K562 (cell line): Measurements from ENCODE around the gene GCKR. TPM values are rescaled to one million over a fixed set of nuclear protein-coding genes. Genes with fewer than 3 reads are reported as not detected.

Source experiments
- ATAC-seq: fragments of 200-7000 bp; cut with Tn5 transposase; 3 replicates; pipeline ENCODE4 v1.9.1; 2020; ENCODE audit warnings: moderate library complexity
- BruUV-seq: library from RNA; stranded (reverse); fragments of 400-500 nt; replicated peaks from 2 replicates; lab custom pipeline; 2021; lab: Mats Ljungman, UMichigan
- CTCF ChIA-PET: fragments of 300-600 bp; formaldehyde crosslinking; extraction: SDS; loops from one replicate; lab custom pipeline; 2021; ENCODE audit warnings: low intra/inter-chr PET ratio; lab: Yijun Ruan, JAX
- POLR2A ChIA-PET: fragments of 300-600, 350-650 bp; sonication (Branson Sonifier 250); formaldehyde crosslinking; extraction: SDS; loops from one replicate; lab custom pipeline; 2021; ENCODE audit warnings: antibody characterized with exemption, inconsistent platforms; lab: Yijun Ruan, JAX
- DNase-seq, 4 experiments: peaks; one replicate each; pipeline versions ENCODE4 v3.0.0 to v3.0.0-alpha.2; 2011 to 2018; ENCODE audit warnings: low spot score in 3 of 4, mixed read lengths in 3 of 4; ENCODE audit errors: extremely low read depth in 1 of 4
- FAIRE-seq: peaks from 2 replicates; lab custom pipeline; 2011; peaks lifted over from hg19 to GRCh38; lab: Jason Lieb, UNC
- H2AFZ ChIP-seq: 2 replicates; pipeline ENCODE4 v1.6.0; 2011; ENCODE audit warnings: low read depth, low read length, control low read depth, inconsistent platforms
- H3K27ac ChIP-seq: fragments of 200-600 bp; 3 replicates; pipeline ENCODE4 v1.8.0; 2011; ENCODE audit warnings: low read depth, mild to moderate bottlenecking, control low read depth, inconsistent platforms, low read length, moderate library complexity, mixed read lengths; ENCODE audit errors: extremely low read depth
- H3K27me3 ChIP-seq, 2 experiments: fragments of 300-600 bp in 1 of 2; 2 replicates in 1 of 2; 3 replicates in 1 of 2; pipeline versions ENCODE4 v1.6.0 to v1.8.0; 2011; ENCODE audit warnings: inconsistent platforms in 2 of 2, low read length in 2 of 2, mild to moderate bottlenecking in 1 of 2, mixed read lengths in 1 of 2, moderate library complexity in 1 of 2; ENCODE audit not compliant: control insufficient read depth in 2 of 2, insufficient read depth in 2 of 2
- H3K36me3 ChIP-seq: fragments of 300-600 bp; 3 replicates; pipeline ENCODE4 v1.8.0; 2011; ENCODE audit warnings: mild to moderate bottlenecking, low read length, inconsistent platforms; ENCODE audit not compliant: control insufficient read depth, insufficient read depth
- H3K4me1 ChIP-seq, 2 experiments: fragments of 200-600 bp in 1 of 2; replicated peaks in 1 of 2; 2 replicates in 1 of 2; 3 replicates in 1 of 2; pipeline versions ENCODE4 v1.5.1 to v1.8.0; 2011; ENCODE audit warnings: inconsistent platforms in 2 of 2, low read length in 2 of 2, mild to moderate bottlenecking in 1 of 2, mixed read lengths in 1 of 2, moderate library complexity in 1 of 2; ENCODE audit not compliant: control insufficient read depth in 2 of 2, insufficient read depth in 2 of 2
- H3K4me2 ChIP-seq: 2 replicates; pipeline ENCODE4 v1.6.1; 2011; ENCODE audit warnings: low read length, control low read depth, inconsistent platforms, mixed read lengths; ENCODE audit not compliant: insufficient read depth
- H3K4me3 ChIP-seq: fragments of 200-600 bp; sonication (generic), shearing (Covaris generic); 2 replicates; pipeline ENCODE4 v1.5.1; 2016; ENCODE audit warnings: control low read depth, inconsistent platforms
- H3K79me2 ChIP-seq: fragments of 200-600 bp; 3 replicates; pipeline ENCODE4 v1.8.0; 2011; ENCODE audit warnings: low read length, inconsistent platforms; ENCODE audit not compliant: control insufficient read depth, insufficient read depth
- H3K9ac ChIP-seq, 2 experiments: 2 replicates each; pipeline versions ENCODE4 v1.6.0 to v1.6.1; 2011; ENCODE audit warnings: low read depth in 2 of 2, low read length in 2 of 2, control low read depth in 1 of 2, inconsistent platforms in 1 of 2, mild to moderate bottlenecking in 1 of 2, mixed read lengths in 1 of 2; ENCODE audit not compliant: insufficient read depth in 1 of 2
- H3K9me1 ChIP-seq: one replicate; pipeline ENCODE4 v1.6.0; 2011; ENCODE audit warnings: inconsistent platforms, mild to moderate bottlenecking, low read length, moderate library complexity; ENCODE audit not compliant: control insufficient read depth, insufficient read depth
- H3K9me3 ChIP-seq: replicated peaks from 2 replicates; pipeline ENCODE4 v1.5.1; 2011; ENCODE audit warnings: low read depth, low read length, inconsistent platforms; ENCODE audit not compliant: control insufficient read depth, insufficient read depth
- H4K20me1 ChIP-seq: replicated peaks from 2 replicates; pipeline ENCODE4 v1.6.1; 2011; ENCODE audit warnings: low read length, inconsistent platforms, mixed read lengths; ENCODE audit not compliant: control insufficient read depth, insufficient read depth
- BRD4 ChIP-seq: fragments of 200-600 bp; sonication (generic); IDR thresholded peaks from 2 replicates; pipeline ENCODE4 v1.6.1; 2017; ENCODE audit warnings: inconsistent platforms
- CEBPB ChIP-seq: fragments of 450-650 bp; IDR thresholded peaks from 2 replicates; pipeline ENCODE4 v1.6.1; 2016; ENCODE audit warnings: missing genetic modification characterization, missing compliant biosample characterization
- ELF4 ChIP-seq: fragments of 450-650 bp; formaldehyde crosslinking; IDR thresholded peaks from 2 replicates; pipeline ENCODE4 v1.4.0; 2022; ENCODE audit warnings: missing genetic modification characterization
- NCOA1 ChIP-seq: fragments of 450-650 bp; IDR thresholded peaks from 2 replicates; pipeline ENCODE4 v1.6.1; 2016; ENCODE audit warnings: low read depth
- POLR2AphosphoS5 ChIP-seq: IDR thresholded peaks from 2 replicates; pipeline ENCODE4 v1.6.1; 2011; ENCODE audit warnings: mild to moderate bottlenecking, low read depth, low read length, moderate library complexity; ENCODE audit not compliant: control insufficient read depth, insufficient read depth
- SIRT6 ChIP-seq: IDR thresholded peaks from one replicate; pipeline ENCODE4 v1.6.1; 2012; ENCODE audit warnings: low read depth, mild to moderate bottlenecking, control low read depth, inconsistent platforms, low read length, moderate library complexity
- SMAD2 ChIP-seq: fragments of 150-350 bp; IDR thresholded peaks from 2 replicates; pipeline ENCODE4 v1.6.1; 2014; ENCODE audit warnings: low read depth, mild to moderate bottlenecking, low read length
- ZNF75A ChIP-seq: fragments of 450-650 bp; formaldehyde crosslinking; IDR thresholded peaks from 2 replicates; pipeline ENCODE4 v1.4.0; 2020; ENCODE audit warnings: mild to moderate bottlenecking
- ZNF830 ChIP-seq: fragments of 250-450 bp; sonication (Bioruptor Pico); IDR thresholded peaks from 2 replicates; pipeline ENCODE4 v1.5.0; 2021; ENCODE audit warnings: mild to moderate bottlenecking
- WGBS: fragments of 100-300 bp; shearing (Covaris generic); methylation state at CpG from one replicate; pipeline ENCODE4 v1.1.6; 2016; ENCODE audit warnings: low coverage, mixed read lengths; ENCODE audit not compliant: insufficient coverage; ENCODE audit errors: missing lambda C conversion rate; 5-methylcytosine and 5-hydroxymethylcytosine counted together
- in situ Hi-C: fragments of 300-500 bp; cut with MboI; formaldehyde crosslinking; loops from 4 replicates; pipeline ENCODE4 v1.15.0; 2018; ENCODE audit warnings: inconsistent platforms, mixed read lengths
- intact Hi-C: fragments of 100-400 bp; cut with micrococcal nuclease; formaldehyde crosslinking; loops from 2 replicates; pipeline ENCODE4 v1.14.2; 2022
- polyA plus RNA-seq, 8 experiments: library from polyadenylated mRNA; depleted of rRNA in 4 of 8; stranded (reverse) in 5 of 8; unstranded in 3 of 8; fragments of >200 nt; fragmentation: Nextera tagmentation in 2 of 8; fragmentation: Illumina TruSeq in 1 of 8; extraction: Ambion mirVana in 2 of 8; extraction: Trizol in 1 of 8; gene quantifications; 2 replicates each; pipeline versions ENCODE4 v1.2.1 to v1.2.3, GENCODE V29; 2011 to 2014; ENCODE audit warnings: inconsistent platforms in 1 of 8, missing spikeins in 1 of 8
- total RNA-seq, 7 experiments: library from RNA; depleted of rRNA in 6 of 7; stranded (reverse); fragments of >200 nt in 6 of 7; fragmentation: Illumina TruSeq in 2 of 7; extraction: Trizol in 2 of 7; gene quantifications; 2 replicates each; pipeline versions ENCODE4 v1.2.1 to v1.2.3, GENCODE V29; 2011 to 2021; ENCODE audit warnings: low replicate concordance in 1 of 7
- TF ChIP-seq, protein P1 (sequence below): fragments of 250-450 bp; sonication (Bioruptor Pico); IDR thresholded peaks from 2 replicates; pipeline ENCODE4 v1.4.0; 2020; ENCODE audit warnings: mild to moderate bottlenecking

Gene GCKR
- total and polyA plus RNA-seq, 9 of the 15 experiments (the other 6 are each of a cell fraction or from before 2014, with no cell fraction given) = 0.28 to 0.79 (median 0.50) TPM; not detected in 1

DNA sequence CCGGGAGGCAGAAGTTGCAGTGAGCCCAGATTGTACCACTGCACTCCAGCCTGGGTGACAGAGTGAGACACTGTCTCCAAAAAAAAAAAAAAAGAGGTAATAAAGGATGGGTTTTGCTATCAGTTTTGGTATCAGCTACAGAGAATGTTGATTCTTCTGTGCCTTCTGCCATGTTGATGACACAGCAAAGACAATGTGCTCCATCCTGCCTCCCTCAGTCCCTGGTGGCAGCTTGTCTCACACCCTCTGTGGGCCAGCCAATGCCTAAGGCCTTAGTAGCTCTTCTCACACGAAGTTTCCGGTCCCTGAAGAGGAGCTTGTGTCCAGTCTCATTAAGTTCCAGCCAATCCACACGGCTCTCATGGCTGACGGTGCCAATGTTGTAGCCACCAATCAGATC lies 24.7 kb upstream of the GCKR start (continued):
- TF ChIP-seq, protein P1, sequence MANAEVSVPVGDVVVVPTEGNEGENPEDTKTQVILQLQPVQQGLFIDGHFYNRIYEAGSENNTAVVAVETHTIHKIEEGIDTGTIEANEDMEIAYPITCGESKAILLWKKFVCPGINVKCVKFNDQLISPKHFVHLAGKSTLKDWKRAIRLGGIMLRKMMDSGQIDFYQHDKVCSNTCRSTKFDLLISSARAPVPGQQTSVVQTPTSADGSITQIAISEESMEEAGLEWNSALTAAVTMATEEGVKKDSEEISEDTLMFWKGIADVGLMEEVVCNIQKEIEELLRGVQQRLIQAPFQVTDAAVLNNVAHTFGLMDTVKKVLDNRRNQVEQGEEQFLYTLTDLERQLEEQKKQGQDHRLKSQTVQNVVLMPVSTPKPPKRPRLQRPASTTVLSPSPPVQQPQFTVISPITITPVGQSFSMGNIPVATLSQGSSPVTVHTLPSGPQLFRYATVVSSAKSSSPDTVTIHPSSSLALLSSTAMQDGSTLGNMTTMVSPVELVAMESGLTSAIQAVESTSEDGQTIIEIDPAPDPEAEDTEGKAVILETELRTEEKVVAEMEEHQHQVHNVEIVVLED = no peak
- TF ChIP-seq ZNF830 (CRISPR knock-in tag) (no peak), SMAD2 (no peak)

- ATAC-seq (no peak), DNase-seq (no peak), FAIRE-seq (no peak)
- no TSS peak for BruUV-seq
- POLR2A ChIA-PET = no interaction called here
- 17% methylated on average over 3 of the region's 3 CpGs for WGBS
- Histone ChIP-seq H3K79me2 (peaks cover 6% of the 10 kb centered on the region; the same call in 2 of the 3 replicates), H2AFZ (no peak overlapping the region), H3K27ac (no peak overlapping the region), H3K4me1 (peaks cover 0 to 6% of the 10 kb centered on the region in 2 experiments; a peak in 3 of 5 replicates), H4K20me1 (no peaks in the 10 kb centered on the region), H3K9ac (no peak overlapping the region), H3K36me3 (peaks cover 9% of the 10 kb centered on the region; the same call in 2 of the 3 replicates), H3K9me3 (no peaks in the 10 kb centered on the region), H3K27me3 (no peaks in the 10 kb centered on the region), H3K9me1 (no peaks in the 10 kb centered on the region), H3K4me3 (no peak overlapping the region), H3K4me2 (no peak overlapping the region)
- intact Hi-C loops (loop anchor here (5.0 to 10.0 kb wide), 2 partner anchors 58 to 139 kb away; partner anchors contain the start of genes CCDC121, GPN1 and NRBP1), in situ Hi-C loops (no loop called here)
- no peak for TF ChIP-seq ZNF75A (CRISPR knock-in tag)
- no peak for TF ChIP-seq BRD4
- no peak for TF ChIP-seq NCOA1
- TF ChIP-seq CEBPB (tag) = no peak
- TF ChIP-seq POLR2AphosphoS5 = no peak
- no peak for TF ChIP-seq ELF4 (CRISPR knock-in tag)
- TF ChIP-seq SIRT6 = no peak
- CTCF ChIA-PET = no interaction called here
Observed at GRCh38 chr2:27485496-27485895, 11.1 kb upstream of the GCKR start.
